Hematopoietic multipotent progenitor cell treated with erythropoietin and hydrocortisone succinate and interleukin-3 and kit ligand, for 8 days (in vitro differentiated cells): ENCODE results near the gene MIB2.
A peak's percentile ranks its signal among the peaks of the same experiment; 100 is the strongest.
"Not testable (repeated sequence)": the region's sequence is repeated elsewhere in the genome, so short reads cannot be mapped to it uniquely, and the experiment has no call there.

Source experiments
- DNase-seq: peaks from one replicate; pipeline ENCODE4 v3.0.0-alpha.2; 2015

MIB2 gene

DNA sequence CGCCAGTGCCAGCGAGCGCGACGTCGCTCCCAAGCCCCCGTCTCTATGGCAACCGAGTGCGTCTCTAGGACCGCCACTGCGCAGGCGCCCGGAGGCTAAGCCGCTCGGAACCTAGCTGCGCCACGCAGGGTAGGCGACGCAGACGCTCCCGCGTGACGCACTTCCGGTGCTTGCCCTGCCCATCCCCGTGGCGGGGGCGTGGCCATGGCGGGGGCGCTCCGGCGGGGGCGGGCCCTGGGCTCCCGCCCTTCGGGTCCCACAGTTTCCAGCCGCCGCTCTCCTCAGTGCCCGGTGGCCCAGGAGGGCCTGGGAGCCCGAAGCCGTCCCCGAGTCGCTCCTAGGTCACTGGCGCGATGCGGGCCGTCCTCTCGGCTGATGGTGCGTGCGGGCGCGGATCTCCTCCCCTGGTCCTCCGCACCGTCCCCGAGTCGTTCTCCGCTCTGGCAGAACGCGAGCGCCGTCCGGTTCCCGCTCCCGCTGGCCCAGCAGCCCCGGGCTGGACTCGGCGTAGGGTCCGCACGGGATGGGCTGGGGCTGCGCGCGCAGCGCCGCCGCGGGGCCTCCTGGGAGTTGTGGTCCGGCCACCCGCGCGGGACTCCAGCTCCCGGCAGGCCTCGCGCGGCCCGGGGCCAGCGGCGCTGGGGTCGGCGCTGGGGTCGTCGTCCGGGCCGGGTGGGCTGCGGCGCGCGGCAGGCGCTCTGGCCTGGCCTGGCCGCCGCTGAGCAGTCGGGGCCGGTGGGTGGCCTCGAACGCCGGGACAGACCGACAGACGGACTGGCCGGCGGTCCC, at the start of gene MIB2:
Gene MIB2, plus strand, starts transcription at position 245 of the 789 bp plus-strand sequence. CDS start 7,953 bp downstream, outside the sequence.
- DNase-seq: peak; percentile 98

GRCh38 chr1:1567152-1567875, 48.0 kb upstream of the MIB2 start:
- DNase-seq: no peak

DNA sequence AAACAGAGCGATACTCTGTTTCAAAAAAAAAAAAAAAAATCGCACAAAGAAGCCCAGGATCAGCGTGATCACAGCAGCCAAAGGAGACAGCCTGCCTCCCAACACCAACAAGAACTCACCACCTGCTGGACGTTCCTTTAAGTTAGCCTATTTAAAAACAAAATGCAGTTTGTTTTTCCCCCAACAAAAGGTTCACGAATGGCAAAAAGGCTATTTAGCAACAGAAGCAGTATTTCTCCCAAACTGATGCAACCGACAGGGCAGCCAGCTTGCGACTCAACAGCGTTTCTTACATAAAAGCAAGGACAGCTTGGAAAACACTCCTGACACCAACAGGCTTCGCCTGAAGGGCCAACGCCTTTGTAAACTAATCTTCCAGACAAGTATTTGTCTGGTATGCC, 47.4 kb upstream of the MIB2 start:
- no peak for DNase-seq

GRCh38 chr1:1569341-1569740, 46.0 kb upstream of the MIB2 start:
- DNase-seq: no peak

DNA sequence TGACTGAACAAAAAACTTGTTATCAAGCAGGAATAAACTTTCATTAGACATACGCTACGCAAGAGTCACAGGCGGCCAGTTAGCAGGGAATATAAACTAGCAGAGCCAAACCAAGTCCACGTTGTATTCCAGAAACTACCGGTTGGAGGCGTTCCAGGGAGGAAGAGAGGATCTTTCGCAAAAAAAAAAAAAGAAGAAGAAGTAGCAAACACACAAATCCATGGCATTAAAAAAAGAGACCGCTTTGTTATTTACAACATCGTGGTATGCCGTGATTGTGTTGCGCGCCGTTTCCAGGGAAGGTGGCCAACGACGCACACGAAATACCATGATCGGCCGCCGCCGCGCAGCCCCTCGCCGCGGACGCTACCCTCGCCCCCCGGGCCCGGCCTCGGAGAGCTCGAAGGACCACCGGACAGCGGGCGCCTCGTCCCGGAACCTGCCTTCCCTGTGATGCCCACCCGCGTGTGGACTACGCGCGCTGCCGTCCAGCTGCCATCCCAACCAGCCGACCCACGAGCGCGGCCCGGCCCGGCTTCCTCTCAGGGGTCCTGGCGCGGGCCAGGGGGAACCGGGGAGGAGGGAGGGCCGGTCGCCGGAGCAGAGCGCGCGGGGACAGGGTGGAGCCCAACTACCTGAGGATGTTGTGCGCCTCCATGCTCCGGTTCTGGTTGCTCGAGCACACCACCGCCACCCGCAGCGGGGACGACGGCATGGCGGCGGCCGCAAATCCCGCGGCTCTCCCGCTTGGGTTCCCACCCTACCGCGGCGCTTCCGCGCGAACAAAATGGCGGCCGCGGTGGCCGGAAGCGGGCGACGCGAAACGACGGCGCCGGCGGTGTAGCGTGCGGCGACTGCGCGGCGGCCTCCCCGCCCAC, 41.2 kb upstream of the MIB2 start:
- peak; percentile 74 for DNase-seq

DNA sequence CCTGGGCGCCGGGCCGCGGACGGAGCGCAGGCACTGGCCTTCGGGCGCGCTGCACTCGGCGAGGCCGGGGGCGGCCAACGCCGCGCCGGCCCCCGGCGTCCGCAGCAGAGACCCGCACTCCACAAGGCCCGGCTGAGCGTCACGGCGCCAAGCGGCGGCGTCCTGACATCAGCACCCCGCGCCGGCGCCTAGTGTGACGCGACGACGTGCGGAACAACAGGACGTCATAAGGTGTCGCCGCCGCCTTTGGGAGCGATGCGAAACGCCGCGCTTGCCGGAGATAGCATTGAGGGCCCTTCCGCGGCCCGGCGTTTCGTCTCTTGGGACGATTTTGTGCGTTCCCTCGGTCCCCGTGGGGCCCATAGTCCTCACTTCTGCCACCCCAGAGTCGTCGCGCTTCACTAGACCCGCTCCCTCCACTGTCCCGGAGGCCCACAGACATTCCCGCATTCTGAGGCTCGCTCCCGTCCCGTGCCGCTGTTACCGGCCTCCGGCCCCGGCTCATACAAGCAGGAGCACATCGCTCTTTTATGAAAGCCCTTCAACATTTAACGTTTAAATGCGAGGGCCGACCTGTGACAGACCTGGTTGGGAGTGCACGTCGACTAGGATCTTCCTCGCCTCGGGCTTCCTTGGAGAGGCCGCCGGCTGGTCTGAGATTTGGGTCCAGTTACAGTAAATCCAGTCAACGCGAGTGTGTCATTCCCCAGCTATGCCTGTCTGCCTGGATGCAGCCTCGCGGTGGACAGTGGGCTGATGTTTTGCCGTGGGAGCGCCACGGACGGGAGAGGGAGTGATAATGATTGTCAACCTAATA, 40.4 kb upstream of the MIB2 start, which contains the start of gene SSU72:
Gene SSU72, minus strand, starts transcription at position 143 of the 817 bp plus-strand sequence. CDS start 306 bp downstream, outside the sequence.
- peak; percentile 92 for DNase-seq

GRCh38 chr1:1577367-1578011, 37.8 kb upstream of the MIB2 start:
- no peak for DNase-seq

DNA sequence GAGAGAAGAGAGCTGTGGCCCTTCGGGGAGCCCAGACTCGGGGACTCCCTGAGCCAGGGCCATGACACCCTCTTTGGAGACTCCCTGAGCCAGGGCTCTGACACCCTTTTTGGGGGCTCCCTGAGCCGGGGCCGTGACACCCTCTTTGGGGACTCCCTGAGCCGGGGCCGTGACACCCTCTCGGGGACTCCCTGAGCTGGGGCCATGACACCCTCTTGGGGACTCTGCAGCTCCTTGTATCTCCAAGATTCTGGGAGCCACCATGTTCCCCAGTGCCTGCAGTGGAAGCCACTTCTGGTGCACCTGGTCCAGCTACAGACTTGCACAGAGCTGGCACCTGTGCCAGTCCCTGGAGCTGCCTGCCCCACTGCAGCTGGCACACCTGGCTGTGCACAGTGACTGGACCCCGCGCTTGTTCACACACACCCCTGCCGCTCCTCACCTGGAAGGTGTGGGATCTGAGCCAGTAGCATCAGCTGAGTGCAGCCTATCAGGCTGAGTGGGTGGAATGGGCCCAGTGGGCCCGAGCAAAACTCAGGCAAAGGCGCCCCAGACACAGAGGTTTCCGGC, 36.8 kb upstream of the MIB2 start:
- DNase-seq: no peak

DNA sequence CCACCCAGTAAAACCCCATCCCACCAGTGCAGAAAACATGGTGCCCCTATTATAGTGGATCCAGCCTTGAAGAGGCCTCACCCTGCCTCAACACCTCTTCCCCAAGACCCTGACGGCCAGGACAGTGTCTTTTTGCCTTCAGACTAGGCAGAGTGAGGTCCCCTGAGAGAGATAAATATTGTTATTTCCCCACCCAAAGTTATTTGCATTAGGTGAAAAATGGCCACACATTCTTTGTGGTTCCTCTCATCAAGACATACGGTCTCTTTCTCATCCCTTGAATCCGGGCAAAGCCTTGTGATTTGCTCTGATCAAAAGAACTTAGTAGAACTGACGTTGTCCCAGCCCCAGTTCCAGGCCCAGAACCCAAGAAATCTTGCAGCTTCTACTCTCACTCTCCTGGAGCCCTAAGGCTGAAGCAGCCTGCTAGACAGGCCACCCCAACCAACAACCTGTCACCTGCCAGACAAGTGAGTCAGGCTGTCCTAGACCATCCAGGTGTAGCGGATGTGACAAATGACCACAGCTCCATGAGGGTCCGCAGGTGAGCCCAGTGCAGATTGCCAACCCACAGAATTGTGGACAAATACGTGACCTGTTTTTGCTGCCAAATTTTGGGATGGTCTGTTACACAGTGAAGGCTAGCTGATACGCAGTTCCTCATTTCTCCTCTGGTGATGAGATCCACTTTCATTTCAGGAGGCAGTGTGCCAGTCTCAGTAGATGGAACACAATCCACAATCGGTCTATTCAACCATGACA, 32.5 kb upstream of the MIB2 start:
- DNase-seq: no peak

- no peak for DNase-seq
These were observed 31.8 kb upstream of the MIB2 start for GRCh38 chr1:1583347-1584010.

DNA sequence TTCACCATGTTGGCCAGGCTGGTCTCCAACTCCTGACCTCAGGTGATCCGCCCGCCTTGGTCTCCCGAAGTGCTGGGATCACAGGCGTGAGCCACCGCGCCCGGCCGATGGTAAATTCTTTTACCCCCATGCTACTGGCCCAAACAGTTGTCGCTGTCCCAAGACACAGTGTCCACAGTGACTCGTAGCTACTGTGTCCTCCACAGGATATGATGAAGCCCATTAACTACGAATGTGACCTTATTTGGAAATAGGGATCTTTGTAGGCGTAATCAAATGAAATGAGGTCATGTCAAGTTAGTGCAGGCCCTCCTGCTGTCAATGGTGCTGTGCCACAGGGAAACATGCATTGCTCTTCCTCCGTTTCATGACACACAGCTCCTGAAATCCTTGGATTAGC, 23.8 kb upstream of the MIB2 start:
- DNase-seq: no peak

- DNase-seq: no peak
These were observed 21.3 kb upstream of the MIB2 start for GRCh38 chr1:1593834-1594601.

DNA sequence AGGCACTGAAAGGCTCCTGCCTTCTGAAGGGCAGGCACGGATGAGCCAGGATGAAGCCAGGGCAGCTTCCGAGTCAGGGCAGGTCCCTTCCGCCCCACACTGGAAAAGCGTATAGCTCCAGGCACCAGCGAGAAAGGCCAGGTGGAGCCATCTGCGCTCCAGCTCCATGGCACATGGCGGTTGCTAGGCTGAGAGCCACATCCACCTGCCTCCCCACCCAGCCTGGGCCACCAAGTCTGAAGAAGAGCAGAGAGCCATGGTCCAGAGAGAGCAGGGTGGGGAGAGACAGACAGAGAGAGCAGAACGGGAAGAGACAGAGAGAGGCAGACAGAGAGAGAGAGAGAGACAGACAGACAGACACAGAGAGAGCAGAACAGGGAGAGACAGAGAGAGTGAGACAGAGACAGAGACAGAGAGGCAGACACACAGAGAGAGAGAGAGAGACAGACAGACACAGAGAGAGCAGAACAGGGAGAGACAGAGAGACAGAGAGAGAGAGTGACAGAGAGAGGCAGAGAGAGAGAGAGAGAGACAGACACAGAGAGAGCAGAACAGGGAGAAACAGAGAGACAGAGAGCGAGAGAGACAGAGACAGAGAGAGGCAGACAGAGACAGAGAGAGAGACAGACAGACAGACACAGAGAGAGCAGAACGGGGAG, 20.6 kb upstream of the MIB2 start:
- no peak for DNase-seq

DNA sequence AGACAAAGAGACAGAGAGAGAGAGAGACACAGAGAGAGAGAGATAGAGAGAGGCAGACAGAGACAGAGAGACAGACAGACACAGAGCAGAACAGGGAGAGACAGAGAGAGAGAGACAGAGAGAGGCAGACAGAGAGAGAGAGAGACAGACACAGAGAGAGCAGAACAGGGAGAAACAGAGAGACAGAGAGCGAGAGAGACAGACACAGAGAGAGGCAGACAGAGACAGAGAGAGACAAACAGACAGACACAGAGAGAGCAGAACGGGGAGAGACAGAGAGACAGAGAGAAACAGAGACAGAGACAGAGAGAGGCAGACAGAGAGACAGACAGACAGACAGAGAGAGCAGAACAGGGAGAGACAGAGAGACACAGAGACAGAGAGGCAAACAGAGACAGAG, 20.0 kb upstream of the MIB2 start:
- not testable (repeated sequence) for DNase-seq

DNA sequence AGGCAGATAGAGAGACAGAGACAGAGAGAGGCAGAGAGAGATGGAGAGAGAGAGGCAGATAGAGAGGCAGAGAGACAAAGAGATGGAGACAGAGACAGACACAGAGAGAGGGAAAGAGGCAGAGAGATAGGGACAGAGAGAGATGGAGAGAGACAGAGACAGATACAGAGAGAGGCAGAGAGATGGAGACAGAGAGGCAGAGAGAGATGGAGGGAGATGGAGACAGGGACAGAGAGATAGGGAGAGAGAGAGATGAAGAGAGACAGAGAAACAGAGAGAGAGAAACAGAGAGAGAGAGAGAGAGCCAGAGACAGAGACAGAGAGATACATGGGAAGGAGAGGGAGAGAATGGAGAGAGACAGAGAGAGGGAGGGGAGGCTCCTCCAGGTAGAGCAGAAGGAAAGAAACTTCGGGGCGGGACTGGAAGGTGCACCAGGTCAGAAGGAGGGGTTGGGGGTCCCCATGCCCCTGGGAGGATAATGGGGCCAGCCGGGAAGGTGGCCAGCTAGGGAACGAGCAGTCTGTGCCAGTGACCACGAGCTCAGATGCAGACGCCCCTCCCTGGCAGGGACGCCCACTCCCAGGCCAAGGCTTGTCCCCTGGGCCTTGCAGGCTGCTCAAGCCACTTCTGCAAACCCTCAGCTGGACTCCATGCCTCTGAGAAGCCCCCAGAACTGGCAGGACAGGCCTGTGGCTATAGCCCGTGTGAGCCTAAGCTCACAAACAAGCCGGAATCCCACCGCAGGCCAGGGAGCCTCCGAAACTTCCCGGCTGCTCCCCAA, 18.6 kb upstream of the MIB2 start:
- DNase-seq: no peak

GRCh38 chr1:1597275-1597930, 17.9 kb upstream of the MIB2 start:
- DNase-seq: peak; percentile 32

DNA sequence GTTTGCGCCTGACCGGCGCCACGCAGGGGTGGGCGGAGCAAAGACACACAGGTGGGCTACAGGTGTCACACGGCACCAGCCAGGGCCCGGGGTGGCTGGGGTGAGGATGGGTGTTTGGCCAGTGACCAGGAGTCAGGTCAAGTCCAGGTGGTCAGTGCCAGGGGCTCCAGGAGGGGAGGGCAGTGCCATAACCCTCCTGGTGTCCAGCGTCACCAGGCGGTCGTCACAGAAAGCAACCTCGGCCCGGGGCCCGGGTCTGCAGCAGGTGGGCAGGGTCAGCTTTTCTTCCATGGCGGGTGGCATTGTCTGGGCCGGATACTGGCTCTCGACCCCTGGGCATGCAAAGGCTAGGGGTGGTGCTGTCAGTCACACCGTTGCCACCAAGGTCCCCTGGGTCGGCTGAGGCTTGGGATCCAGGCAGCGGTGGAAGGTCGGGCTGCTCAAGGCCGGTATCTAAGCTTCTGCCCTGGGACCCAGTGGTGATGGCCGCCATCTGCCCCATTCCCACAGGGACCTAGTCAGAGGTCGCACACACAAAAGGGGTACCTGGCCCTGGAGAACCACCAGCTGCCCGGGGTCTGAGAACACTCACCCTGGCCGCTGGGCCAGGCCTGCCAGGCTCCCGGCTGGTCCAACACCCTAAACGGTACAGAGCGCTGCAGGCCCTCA, 17.1 kb upstream of the MIB2 start:
- DNase-seq: no peak
